GM19372 (cell line): Measurements from ENCODE around the gene FHL1.
A peak's percentile ranks its signal among the peaks of the same experiment; 100 is the strongest.

Source experiments
- ATAC-seq: cut with Tn5 transposase; IDR thresholded peaks from one replicate; pipeline ENCODE4 v1.9.1; 2021; ENCODE audit warnings: mild to moderate bottlenecking, low read depth, moderate library complexity; ENCODE audit not compliant: unreplicated experiment

The FHL1 gene

DNA sequence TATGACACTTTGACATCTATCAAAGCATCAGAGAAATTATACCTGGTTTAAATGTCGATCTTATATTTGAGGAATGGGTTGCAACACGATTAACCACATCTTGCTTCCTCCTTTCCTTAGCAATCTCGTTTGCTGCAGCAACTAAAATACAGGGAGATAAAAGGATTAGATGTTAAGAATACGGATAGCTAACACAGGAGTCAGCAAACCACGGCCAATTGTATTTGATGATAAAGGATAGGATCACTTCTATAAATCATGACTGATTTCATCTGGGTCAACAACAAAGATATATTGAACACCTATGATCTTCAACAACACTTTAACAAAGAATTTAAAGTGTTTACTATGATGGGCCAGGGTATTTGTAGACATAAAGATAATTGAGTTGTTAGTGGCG is 98.9 kb downstream of the FHL1 start:
- ATAC-seq: no peak

DNA sequence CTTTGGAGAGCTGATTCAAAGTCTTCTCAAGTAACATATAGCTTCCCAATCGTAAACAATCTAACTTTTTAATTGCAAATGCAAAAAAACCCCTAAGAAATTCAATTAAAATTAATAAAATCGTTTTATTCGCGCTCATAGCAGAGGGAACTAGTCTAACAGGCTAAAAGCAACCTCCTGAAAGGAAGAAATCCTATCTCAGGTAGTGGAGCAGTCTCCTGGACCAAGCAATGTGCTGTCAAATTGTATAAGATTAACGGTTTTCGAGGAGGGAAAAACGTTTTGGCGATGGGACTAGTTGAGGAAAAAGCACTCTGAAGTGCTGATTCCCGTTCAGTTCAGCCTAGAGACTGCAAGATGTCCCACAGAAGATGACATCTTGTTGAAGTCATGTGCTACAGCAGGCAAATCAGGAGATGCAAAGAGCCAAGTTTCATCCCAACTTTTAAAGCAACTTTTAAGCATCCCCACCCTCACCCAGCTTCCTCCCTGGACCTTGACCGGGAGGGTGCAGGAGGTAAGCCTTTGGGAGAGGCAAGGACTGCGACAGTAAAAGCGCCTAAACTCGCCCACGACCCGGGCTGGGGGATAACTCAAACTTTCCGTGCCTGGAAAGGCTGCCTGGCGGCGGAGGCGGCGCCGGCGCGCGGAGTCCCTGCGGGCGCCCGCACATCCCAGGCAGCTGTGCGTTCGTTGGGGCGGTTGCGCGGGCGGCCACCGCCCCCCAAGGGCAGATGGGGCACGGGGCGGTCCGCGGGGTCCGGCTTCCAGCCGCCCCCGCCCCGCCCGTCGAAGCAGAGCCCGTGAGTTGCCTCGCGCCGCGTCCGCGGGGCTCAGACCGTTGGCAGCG is 103.1 kb downstream of the FHL1 start:
- peak; percentile 32 for ATAC-seq

DNA sequence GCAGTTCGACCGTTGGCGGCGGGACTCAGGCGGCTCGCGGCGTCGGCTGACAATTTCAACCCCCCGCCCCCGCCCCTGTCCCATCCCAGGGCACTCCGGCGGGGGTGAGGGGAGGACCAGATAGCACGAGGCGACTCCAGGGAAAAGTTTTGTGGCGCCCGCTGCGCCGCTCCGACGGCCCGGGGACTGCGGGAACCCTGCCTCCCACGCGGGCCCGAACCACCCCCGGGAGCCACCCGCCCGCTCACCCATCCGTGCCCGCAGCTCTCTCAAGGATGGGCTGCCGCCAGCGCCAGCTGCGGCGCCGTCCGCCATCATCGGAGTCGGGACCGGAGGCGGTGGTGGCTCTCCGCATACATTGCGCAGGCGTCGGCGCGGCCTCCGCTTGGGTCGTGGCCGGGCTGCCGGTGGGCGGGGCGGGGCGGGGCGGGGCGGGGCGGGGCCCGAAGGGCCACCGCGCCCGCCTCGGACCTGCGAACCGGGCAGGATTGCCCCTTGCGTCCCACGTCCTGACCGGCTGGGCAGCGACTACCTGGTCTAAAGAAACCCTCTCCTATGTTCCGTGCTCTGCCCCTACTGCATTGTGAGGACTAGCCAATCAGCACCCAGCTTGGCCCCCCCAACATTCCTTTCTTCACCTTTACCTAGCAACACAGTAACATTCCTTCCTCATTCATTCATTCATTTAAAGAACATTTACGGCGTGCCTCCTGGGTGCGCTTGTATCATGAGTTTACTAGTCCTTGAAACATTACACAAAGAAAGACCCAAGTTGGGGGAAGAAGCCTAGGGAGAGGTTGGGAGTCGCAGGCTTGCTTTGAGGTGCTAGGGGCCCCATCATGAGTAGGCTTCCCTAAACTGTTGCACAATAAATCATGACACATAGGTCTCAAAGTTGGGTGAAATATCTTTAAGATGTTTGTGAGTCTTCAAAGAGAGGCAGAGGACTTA is 104.0 kb downstream of the FHL1 start, which contains the start of gene MAP7D3:
Gene MAP7D3, minus strand, starts transcription at position 360 of the 951 bp plus-strand sequence. Its CDS starts 42 bp downstream, at position 318.
- peak; percentile 79 for ATAC-seq

DNA sequence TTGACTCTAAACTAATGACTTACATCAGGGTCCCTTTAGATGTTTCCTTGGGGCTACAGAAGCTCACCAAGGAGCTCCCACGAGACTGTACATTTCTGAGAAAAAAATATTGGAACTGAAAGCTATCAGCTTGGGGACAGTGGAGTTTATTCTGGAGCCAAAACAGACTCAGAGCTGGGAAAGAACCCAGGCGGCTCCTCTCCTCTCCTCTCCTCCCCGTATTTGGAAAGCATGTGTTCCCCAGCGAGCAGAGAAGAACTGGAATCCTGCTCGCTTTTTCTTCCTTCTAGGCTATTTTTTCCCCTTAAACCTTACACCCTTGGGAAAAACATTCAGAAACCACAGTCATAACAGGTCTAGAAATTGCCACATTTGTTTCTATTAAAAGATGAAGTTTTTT is 108.2 kb downstream of the FHL1 start:
- no peak for ATAC-seq

DNA sequence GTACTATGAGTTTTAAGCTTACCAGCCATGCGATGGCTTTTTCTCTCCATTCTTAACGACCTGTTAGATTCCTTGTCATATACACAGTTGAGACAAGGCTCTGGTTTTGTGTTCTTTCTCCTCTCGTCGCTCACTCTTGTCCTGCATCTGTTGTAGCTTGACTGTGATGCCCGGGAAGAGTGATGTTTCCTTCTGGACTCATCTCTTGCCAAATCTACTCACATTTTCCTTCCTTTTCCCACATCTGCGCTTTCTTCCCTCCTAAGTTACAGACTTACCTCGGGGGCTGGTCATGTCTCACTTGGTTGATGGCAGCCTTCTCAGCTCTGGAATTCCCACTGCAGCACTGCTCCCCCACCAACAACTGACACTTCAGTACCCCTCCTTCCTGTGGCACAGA is 108.7 kb downstream of the FHL1 start:
- no peak for ATAC-seq

DNA sequence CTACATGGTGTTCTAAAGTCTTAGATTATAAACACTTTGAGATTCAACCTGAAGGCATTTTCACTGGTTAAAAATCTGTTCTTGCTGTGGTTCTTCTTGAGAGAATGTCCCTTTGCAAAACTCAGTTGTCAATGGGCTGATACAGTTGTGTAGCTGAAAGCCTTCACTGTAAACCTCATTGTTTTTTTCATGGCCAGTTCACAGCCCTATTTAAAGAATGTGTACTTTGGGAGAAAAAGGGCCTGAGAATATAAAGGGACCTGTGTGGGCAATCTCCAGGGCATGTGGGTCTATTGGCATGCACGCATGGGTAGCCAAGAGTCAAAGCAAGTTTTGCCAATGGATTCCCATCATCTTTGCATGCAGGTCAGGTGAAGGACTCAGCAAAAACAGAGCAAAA is 111.6 kb downstream of the FHL1 start:
- ATAC-seq: no peak

DNA sequence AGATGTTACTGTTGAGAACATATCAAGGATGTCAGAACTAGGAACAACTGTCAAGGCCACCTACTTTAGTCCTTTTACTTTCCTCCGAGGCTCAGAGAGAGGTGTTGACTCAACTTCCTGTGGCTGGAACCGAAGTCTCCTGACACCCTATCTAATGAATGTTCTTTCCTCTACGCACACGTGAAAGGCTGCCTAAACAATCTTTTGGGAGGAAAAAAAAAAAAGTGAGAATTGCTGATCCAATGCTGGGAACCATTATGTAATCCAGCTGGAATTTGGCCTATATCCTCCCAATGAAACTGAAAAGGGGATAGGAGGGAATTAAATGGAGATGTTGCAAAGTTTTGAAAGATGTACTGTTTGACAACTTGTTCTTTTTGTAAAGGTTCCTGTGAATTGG is 112.2 kb downstream of the FHL1 start:
- no peak for ATAC-seq

DNA sequence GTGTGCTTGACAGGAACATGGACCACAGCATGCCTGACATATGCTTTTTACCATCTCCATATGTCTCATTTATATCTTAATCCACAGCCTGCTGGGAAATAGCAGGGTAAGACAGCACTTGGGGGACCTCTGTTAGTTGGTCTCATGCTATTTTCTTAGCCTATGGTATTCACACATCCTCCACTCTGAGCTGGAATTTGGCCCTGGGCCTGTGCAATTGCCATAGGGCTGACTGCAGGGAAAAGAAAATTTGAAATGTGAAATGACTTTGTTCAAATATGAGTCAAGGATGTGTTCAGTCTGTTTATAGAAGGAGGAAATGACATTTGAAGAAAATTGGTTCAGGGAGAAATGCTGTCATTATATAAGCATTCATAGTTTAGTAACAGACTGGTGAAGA is 113.4 kb downstream of the FHL1 start:
- no peak for ATAC-seq
